GM19455 (cell line): ENCODE measurements around the gene TBX3.
"Not testable (repeated sequence)": the region's sequence is repeated elsewhere in the genome, so short reads cannot be mapped to it uniquely, and the experiment has no call there.

ENCODE experiments used
- ATAC-seq: cut with Tn5 transposase; IDR thresholded peaks from one replicate; pipeline ENCODE4 v1.9.1; 2021; ENCODE audit not compliant: unreplicated experiment

TBX3 gene

DNA sequence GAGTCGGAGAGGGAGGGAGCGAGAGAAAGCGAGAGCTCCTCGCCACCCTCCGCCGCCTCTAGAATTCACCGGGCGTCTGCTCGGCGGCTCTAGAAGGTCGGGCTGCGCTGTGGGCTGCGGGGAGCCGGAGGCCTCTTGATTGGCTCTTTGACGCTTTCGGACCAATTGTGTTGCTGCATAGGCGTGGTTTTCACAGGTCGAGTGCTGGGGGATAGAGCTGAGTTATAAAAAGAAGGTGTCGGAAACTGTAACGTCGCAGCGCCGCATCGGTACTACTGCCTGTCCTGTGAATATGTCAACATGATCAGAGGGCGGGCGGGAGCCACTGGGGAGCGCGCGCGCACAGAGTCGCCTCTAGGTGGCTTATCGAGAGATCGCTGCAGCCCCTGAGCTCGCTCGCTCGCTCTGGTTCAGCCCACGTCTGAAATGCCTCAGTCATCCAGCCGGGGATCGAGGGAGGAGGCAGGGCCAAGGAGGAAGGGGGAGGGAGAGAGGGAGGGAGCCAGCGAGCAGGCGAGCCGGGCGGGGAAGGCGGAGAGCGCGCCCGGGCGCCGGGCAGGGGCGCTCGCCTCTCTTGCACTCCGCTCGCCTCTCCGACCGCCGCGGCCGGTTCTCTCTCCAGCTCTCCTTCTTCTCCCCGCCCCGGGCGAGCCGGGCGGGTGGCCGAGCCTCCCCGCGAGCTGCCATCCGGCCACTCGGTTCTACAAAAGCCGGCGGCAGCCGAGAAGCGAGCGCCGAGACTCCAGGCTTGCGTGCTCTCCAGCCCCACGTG is at the start of gene TBX3:
Gene TBX3 (minus strand): TSS at position 78 of the 772 bp plus-strand sequence. CDS start 975 bp downstream, outside the sequence.
- no peak for ATAC-seq

GRCh38 chr12:114732426-114733030 is 48.6 kb upstream of the TBX3 start:
- ATAC-seq = no peak

DNA sequence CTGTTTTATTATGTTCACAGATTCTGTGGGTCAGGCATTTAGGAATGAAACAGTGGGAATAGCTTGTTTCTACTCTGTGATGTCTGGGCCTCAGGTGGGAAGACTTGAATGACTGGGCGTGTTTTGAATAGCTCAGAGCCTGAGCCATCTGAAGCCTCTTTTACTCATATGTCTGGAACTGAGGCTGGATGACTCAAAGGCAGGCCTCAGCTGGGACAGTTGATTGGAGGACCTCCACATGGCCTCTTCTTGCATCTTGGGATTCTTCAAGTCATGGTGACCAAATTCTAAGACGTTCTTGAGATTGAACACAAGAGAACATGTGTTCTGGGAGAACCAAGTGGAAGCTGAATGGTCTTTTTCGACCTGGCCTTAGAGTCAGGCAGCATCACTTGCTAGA is 45.8 kb upstream of the TBX3 start:
- no peak for ATAC-seq

DNA sequence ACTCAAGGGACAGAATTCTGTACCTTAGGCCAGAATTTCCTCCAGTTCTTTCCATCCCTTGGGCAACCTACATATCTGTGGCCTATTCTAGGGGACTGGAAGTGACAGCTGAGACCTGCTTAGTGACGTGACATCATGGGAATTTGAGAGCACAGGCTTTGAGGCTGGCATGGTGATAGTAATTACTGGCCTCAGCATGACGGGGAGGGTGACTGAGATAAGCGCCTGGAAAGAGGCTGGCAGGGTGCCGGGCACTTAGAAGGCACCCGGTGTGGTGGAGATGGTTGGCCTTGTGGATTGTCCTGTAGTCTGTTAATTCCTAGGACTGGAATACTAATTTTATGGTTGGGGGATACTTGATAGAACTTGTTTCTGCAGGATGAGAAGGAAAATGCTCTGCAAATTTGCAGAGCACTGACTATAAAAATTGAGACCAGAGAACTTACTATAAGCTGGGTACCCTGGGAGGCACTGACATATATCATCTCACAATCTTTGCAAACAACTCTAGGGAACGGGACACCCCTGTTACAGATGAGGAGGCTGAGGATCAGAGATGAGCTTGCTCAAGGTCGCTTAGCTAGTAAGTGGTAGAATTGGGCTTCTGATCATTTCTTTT is 42.2 kb upstream of the TBX3 start:
- ATAC-seq = no peak

GRCh38 chr12:114722176-114722575 is 38.2 kb upstream of the TBX3 start:
- not testable (repeated sequence) for ATAC-seq

DNA sequence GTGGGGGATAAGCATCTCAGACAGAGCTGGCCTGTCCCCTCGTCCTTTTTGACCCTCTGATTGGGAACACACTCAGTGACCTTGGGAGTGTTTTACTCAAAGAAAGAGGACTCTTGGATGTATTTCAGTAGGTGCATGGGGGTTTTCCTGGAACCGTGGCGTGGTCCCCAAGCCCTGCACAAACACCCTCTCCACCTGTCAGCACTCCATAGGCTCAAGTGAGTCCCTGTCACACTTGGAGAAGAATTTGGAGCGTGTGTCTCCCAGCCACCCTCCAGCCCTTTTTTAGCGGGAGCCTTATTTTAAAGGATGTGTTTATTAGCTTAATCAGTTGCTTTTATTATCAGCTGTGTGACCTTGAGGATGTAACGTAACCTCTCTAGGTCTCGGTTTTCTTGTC is 37.3 kb upstream of the TBX3 start:
- no peak for ATAC-seq

- ATAC-seq = no peak
Observed at GRCh38 chr12:114713466-114714215, 29.7 kb upstream of the TBX3 start.

DNA sequence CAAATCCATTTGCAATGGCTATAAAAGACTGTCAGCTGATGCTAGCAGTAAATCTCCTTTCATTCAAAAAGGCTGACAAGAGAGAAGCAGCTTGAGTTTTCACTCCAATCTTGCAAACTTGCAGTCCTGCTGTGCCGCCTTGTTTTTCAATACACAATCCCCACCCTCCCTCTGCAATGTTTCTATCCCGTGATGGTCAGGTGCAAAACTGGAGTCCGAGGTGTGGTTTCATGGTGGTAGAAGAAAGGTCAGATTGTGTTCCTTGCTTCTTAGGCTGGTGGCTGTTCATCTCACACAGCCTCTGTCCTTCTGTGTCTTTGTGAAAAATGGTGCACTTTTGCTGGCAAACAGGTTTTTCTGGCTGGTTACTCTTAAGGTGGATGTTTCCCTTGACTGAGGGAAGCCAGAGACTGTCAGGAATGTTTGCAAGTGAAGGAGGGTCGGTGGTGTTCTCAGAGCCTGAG is 27.7 kb upstream of the TBX3 start:
- ATAC-seq = no peak

DNA sequence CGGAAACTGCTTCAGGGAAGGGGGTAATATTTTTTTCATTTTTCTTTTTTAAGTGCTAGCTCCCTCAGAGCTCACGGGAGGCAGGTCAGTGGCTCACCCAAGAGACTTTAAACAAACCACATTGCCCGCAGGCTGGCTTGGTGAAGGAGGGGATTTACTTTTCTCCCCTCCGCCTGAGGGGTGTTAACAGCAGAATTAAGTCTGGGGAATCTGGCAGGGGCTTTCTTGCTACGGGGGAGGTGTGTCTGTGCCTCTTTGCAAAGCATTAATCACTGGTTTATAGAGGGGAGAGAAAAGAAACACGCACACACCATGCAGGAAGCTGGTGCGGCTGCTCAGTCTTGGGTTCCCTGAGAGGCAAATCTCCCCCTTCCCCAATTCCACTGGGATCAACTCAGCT is 26.2 kb upstream of the TBX3 start:
- no peak for ATAC-seq

- ATAC-seq = no peak
Observed at GRCh38 chr12:114709112-114709511, 25.1 kb upstream of the TBX3 start.

GRCh38 chr12:114708598-114708997 is 24.6 kb upstream of the TBX3 start:
- ATAC-seq = not testable (repeated sequence)

GRCh38 chr12:114704096-114704495 is 20.1 kb upstream of the TBX3 start:
- ATAC-seq = no peak

DNA sequence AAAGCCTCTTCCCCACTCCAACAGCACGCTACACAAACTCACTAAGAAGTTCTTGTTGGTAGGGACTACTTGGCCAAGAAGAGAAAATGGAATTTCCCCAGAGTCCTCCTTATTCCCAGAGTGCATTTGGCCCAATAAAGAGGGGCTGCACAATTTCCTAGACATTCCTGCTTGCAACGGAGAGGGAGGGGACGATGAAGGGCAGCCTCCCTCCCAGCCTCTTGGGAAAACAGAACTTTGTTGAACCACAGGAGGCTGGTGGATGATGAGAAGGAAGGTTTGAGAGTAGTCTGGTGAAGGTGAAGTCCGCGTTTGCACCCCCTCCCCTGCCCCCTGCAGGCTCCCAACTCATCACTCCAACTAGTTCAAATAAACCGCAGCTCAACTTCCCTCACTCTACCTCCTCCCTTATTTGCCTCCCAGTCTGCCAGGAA is 19.1 kb upstream of the TBX3 start:
- no peak for ATAC-seq

GRCh38 chr12:114702462-114702861 is 18.5 kb upstream of the TBX3 start:
- ATAC-seq = no peak

GRCh38 chr12:114701553-114701952 is 17.6 kb upstream of the TBX3 start:
- ATAC-seq = no peak

DNA sequence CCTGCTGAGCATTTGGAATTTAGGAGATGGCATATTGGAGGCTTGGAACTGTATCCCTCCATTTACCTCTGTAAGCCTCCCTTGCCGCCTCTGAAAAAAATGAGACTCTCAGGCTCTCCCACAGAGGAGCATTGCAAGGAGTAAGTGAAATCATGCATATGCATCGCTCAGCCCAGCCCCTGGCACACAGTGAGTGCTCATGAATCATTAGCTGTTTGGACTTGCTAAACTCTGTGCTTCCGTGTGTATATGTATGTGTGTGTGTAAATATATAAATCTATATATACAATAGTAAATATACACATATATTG is 17.1 kb upstream of the TBX3 start:
- ATAC-seq = no peak

DNA sequence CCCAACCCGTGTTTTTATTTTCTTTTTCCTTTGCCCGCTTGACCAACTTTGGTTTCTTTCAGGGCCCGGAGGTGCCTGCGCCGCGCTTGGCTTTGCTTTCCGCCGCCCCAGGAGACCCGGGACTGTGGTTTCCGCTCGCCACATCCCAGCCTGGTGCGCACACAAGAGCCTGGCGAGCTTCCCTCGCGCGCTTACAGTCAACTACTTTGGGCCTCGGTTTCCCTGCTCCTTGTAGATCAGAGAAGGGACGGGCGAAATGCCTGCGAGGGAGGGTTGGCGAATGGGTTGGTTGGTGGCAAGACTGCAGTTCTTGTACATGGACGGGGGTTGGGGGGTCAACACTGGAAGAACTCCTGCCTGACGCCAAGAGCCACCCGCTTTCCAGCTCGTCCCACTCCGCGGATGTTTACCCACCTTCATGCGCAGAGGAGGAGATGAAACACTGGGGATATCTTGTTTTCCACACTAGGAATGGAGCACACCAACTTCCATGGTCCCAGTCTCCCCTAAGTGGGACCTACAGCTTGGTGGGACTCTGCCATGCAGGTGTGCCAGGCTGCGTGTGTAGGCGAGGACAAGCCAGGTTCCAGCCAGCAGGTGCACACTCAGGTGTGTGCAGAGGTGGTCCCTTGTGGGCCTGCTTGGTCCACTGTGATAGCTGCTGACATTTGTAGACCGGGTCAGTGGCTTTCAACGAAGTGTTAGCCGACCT is 16.6 kb upstream of the TBX3 start:
- ATAC-seq = no peak

GRCh38 chr12:114698566-114699163 is 14.7 kb upstream of the TBX3 start:
- no peak for ATAC-seq

DNA sequence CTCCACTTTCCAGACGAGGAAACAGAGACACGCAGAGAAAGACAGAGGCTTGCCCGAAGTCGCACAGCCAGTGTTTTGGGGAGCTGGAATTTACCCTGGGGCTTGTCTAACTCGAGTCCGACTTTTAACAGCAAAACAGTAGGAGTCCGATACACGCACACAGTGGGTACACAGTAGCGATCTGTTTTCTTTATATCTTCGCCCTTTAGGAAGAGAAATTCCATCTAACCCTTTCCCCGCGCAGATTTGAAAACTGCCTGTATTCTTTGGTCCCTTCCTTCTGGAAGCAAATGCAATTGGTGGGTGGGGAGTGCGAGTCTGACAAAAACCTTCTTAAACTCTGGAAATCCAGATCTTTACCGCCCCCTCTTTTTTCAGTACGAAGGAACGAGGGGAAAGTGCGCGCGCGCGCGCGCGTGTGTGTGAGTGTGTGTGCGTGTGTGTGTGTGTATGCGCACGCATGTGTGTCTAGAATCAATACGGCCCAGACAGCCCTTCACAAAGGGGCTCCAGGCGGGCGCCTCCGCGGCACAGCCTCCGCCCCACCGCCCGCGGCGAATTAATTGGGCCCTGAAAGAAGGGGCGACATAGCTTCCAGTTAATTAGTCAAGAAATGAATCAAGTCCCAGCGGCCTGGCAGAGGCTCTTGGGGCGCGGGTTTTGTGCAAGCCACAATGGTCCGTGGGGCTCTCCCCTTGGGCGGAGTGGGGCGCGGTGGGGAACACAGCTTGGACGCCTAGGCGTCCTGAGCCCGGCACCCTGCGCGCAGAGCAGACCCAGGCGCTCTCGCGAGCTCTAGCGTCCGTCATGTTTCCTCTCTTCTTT is 14.0 kb upstream of the TBX3 start:
- no peak for ATAC-seq
